Measurements from ENCODE around the gene NTRK3.

DNA sequence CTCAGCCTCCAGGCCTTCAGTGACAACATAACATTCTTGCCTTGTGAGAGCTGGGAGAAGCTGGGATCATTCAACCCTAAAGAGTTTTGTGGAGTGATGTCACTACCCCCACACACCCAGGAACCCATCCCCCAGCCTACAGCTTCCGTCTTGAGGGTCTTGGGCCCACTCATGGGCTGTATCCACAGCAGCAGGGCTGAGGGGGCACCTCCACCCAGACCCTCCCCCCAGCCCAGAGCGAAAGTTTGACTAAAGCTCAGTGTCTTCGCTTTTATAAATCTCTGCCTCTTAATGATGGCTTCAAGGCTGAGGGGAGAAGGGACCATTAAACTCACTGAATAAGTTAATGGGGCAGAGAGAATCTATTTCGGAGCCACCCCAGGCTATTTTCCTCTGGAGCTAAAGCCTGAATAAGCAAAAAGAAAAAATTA is 23.8 kb downstream of the NTRK3 start:
- TF ChIP-seq, protein P1, sequence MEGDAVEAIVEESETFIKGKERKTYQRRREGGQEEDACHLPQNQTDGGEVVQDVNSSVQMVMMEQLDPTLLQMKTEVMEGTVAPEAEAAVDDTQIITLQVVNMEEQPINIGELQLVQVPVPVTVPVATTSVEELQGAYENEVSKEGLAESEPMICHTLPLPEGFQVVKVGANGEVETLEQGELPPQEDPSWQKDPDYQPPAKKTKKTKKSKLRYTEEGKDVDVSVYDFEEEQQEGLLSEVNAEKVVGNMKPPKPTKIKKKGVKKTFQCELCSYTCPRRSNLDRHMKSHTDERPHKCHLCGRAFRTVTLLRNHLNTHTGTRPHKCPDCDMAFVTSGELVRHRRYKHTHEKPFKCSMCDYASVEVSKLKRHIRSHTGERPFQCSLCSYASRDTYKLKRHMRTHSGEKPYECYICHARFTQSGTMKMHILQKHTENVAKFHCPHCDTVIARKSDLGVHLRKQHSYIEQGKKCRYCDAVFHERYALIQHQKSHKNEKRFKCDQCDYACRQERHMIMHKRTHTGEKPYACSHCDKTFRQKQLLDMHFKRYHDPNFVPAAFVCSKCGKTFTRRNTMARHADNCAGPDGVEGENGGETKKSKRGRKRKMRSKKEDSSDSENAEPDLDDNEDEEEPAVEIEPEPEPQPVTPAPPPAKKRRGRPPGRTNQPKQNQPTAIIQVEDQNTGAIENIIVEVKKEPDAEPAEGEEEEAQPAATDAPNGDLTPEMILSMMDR (conservative IDR thresholded peaks at IDR 0.05; ENCODE audit: low read length), result no peak
- TF ChIP-seq EZH2phosphoT487 (IDR thresholded peaks at IDR 0.05; ENCODE audit: borderline replicate concordance), result no peak

All from Loucy (cell line).